Measurements from ENCODE around the gene CSTPP1. TPM values are rescaled to one million over a fixed set of nuclear protein-coding genes. Genes with fewer than 3 reads are reported as not detected.

CSTPP1 gene
- total and polyA plus RNA-seq, 2 of the 8 experiments (the other 6 are each of a cell fraction or from before 2014, with no cell fraction given) = 24.2 to 28.7 TPM

DNA sequence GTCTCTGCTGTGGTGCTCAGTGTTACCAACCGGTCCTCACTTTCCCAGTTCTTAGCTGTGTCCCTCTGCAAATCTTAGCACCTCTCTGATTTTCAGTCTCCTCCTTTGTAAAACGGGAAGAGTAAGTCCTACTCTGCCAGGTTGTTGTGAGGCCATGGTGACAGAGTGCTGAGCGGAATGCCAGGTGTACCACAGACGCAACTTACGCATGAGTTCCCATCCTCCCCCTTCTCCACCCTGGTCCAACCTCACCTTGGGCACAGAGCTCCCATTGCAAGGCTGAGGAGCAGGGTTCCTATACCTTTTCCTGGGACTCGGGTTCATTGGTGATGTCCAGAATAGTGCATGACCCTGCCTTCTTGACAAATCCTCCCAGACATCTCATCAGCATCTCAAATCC is 270.9 kb downstream of the CSTPP1 start (continued):
- no peak for TF ChIP-seq CHD7 (IDR thresholded peaks at IDR 0.05; ENCODE audit: insufficient replicate concordance, low read length)
- TF ChIP-seq SRF (IDR thresholded peaks at IDR 0.05; ENCODE audit: low read depth, low read length) = no peak
- TF ChIP-seq CBX5 (IDR thresholded peaks at IDR 0.05; ENCODE audit: low read depth, low read length) = no peak
- no peak for TF ChIP-seq TBP (IDR thresholded peaks at IDR 0.05; ENCODE audit: low read depth, low read length)
- no peak for TF ChIP-seq SP4 (IDR thresholded peaks at IDR 0.05; ENCODE audit: low read length)
- TF ChIP-seq YY1 (IDR thresholded peaks at IDR 0.05; ENCODE audit: low read depth, low read length) = no peak
- no peak for TF ChIP-seq JUN (IDR thresholded peaks at IDR 0.05; ENCODE audit: low read depth, low read length)
- no peak for TF ChIP-seq HDAC6 (IDR thresholded peaks at IDR 0.05; ENCODE audit: low read depth, low read length)
- TF ChIP-seq TAF1 (IDR thresholded peaks at IDR 0.05; ENCODE audit: low read depth, low read length) = no peak
- no peak for TF ChIP-seq TAF7 (optimal IDR thresholded peaks at IDR 0.05; ENCODE audit: borderline replicate concordance, low read depth, low read length)
- TF ChIP-seq, protein P1, sequence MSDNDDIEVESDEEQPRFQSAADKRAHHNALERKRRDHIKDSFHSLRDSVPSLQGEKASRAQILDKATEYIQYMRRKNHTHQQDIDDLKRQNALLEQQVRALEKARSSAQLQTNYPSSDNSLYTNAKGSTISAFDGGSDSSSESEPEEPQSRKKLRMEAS (IDR thresholded peaks at IDR 0.05) = no peak
- no peak for TF ChIP-seq GTF2F1 (IDR thresholded peaks at IDR 0.05; ENCODE audit: borderline replicate concordance, low read depth, low read length)
